Stimulated activated CD4-positive, alpha-beta T cell treated with anti-CD3 and anti-CD28 coated beads, Interleukin-4, amount 100 ng/mL, for 1 hour (primary cell): ENCODE data around the gene C5.

Experiments used
- DNase-seq: peaks from one replicate; pipeline ENCODE4 v3.0.0-alpha.2; 2020

C5 gene

GRCh38 chr9:120904061-120904977, 145.8 kb downstream of the C5 start:
- peak; percentile 53 for DNase-seq

GRCh38 chr9:120902569-120903535, 147.2 kb downstream of the C5 start:
- no peak for DNase-seq
